Measurements from ENCODE around the gene DCAF15.
"Not testable (repeated sequence)": the region's sequence is repeated elsewhere in the genome, so short reads cannot be mapped to it uniquely, and the experiment has no call there.

DNA sequence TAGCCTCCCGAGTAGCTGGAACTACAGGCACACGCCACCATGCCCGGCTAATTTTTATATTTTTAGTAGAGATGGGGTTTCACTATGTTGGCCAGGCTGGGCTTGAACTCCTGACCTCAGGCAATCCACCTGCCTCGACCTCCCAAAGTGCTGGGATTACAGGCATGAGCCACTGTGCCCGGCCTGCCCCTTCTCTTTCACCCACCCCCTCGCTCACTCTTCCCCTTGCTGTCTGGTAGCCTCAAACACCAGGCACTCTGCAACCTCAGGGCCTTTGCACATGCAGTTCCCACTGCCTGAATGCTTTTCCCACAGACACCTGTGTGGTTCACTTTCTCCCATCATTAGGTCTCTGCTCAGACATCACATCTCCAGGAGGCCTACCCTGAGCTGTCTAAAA lies 30.2 kb upstream of the DCAF15 start:
- TF ChIP-seq, protein P1, sequence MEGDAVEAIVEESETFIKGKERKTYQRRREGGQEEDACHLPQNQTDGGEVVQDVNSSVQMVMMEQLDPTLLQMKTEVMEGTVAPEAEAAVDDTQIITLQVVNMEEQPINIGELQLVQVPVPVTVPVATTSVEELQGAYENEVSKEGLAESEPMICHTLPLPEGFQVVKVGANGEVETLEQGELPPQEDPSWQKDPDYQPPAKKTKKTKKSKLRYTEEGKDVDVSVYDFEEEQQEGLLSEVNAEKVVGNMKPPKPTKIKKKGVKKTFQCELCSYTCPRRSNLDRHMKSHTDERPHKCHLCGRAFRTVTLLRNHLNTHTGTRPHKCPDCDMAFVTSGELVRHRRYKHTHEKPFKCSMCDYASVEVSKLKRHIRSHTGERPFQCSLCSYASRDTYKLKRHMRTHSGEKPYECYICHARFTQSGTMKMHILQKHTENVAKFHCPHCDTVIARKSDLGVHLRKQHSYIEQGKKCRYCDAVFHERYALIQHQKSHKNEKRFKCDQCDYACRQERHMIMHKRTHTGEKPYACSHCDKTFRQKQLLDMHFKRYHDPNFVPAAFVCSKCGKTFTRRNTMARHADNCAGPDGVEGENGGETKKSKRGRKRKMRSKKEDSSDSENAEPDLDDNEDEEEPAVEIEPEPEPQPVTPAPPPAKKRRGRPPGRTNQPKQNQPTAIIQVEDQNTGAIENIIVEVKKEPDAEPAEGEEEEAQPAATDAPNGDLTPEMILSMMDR (IDR thresholded peaks at IDR 0.05), result not testable (repeated sequence)
- not testable (repeated sequence) for TF ChIP-seq POLR2A (IDR thresholded peaks at IDR 0.05)
